ENCODE results near the gene CACFD1.

- TF ChIP-seq POLR2AphosphoS5 (IDR thresholded peaks at IDR 0.05; ENCODE audit: low read depth, low read length) = no peak
- no peak for TF ChIP-seq POLR2A (IDR thresholded peaks at IDR 0.05; ENCODE audit: low read depth, low read length)
Measured at GRCh38 chr9:133493428-133493827, 33.6 kb downstream of the CACFD1 start.
